Measurements from ENCODE around the gene PLEKHG4B. TPM values are rescaled to one million over a fixed set of nuclear protein-coding genes. Genes with fewer than 3 reads are reported as not detected.

The PLEKHG4B gene
- total RNA-seq, 2 donors from 2014 or later = 0.05 to 0.17 TPM

- TF ChIP-seq CTCF (IDR thresholded peaks at IDR 0.05) = no peak
- H3K9me3 ChIP-seq = no peaks in the 10 kb centered on the region
- H3K27ac ChIP-seq = no peak overlapping the region
- no peak overlapping the region for H3K4me3 ChIP-seq
- H3K9ac ChIP-seq (ENCODE audit: low read depth in 2 of 2, low read length in 2 of 2) = no peak overlapping the region
- no peaks in the 10 kb centered on the region for H3K27me3 ChIP-seq
- H3K36me3 ChIP-seq = no peaks in the 10 kb centered on the region
- H3K4me1 ChIP-seq = no peaks in the 10 kb centered on the region
- no peak for DNase-seq
- intact Hi-C loops (cut with DNase I) = no loop called here
Measured at GRCh38 chr5:167982-168660, 76.2 kb downstream of the PLEKHG4B start.

GRCh38 chr5:169071-169727 lies 77.2 kb downstream of the PLEKHG4B start:
- Histone ChIP-seq H3K27me3 (no peaks in the 10 kb centered on the region), H3K4me1 (no peaks in the 10 kb centered on the region), H3K36me3 (no peaks in the 10 kb centered on the region), H3K27ac (no peak overlapping the region), H3K9ac (ENCODE audit: low read depth in 2 of 2, low read length in 2 of 2) (peak overlapping the region in 1 of 2 donors; percentile 24), H3K9me3 (no peaks in the 10 kb centered on the region), H3K4me3 (no peak overlapping the region)
- no peak for DNase-seq
- no peak for TF ChIP-seq CTCF (IDR thresholded peaks at IDR 0.05)
- intact Hi-C loops (cut with DNase I) = no loop called here

- no peak for DNase-seq
- intact Hi-C loops (cut with DNase I) = no loop called here
- Histone ChIP-seq H3K36me3 (no peaks in the 10 kb centered on the region), H3K9ac (ENCODE audit: low read depth in 2 of 2, low read length in 2 of 2) (peak overlapping the region in 1 of 2 donors; percentile 24), H3K4me1 (no peaks in the 10 kb centered on the region), H3K4me3 (no peak overlapping the region), H3K27ac (no peak overlapping the region), H3K27me3 (no peaks in the 10 kb centered on the region), H3K9me3 (no peaks in the 10 kb centered on the region)
- TF ChIP-seq CTCF (IDR thresholded peaks at IDR 0.05) = no peak
Measured at GRCh38 chr5:169728-170094, 77.7 kb downstream of the PLEKHG4B start.

- TF ChIP-seq CTCF (IDR thresholded peaks at IDR 0.05) = no peak
- H3K9ac ChIP-seq (ENCODE audit: low read depth in 2 of 2, low read length in 2 of 2) = no peak overlapping the region
- H3K27me3 ChIP-seq = no peaks in the 10 kb centered on the region
- no peaks in the 10 kb centered on the region for H3K4me1 ChIP-seq
- no peak overlapping the region for H3K4me3 ChIP-seq
- no peaks in the 10 kb centered on the region for H3K36me3 ChIP-seq
- no peaks in the 10 kb centered on the region for H3K9me3 ChIP-seq
- intact Hi-C loops (cut with DNase I) = no loop called here
- DNase-seq = no peak
- H3K27ac ChIP-seq = no peak overlapping the region
Measured at GRCh38 chr5:170971-171800, 79.2 kb downstream of the PLEKHG4B start.

- intact Hi-C loops (cut with DNase I) = no loop called here
- Histone ChIP-seq H3K36me3 (no peaks in the 10 kb centered on the region), H3K9ac (ENCODE audit: low read depth in 2 of 2, low read length in 2 of 2) (no peak overlapping the region), H3K9me3 (no peaks in the 10 kb centered on the region), H3K4me3 (no peak overlapping the region), H3K27ac (no peak overlapping the region), H3K4me1 (no peaks in the 10 kb centered on the region), H3K27me3 (no peaks in the 10 kb centered on the region)
- no peak for DNase-seq
- no peak for TF ChIP-seq CTCF (IDR thresholded peaks at IDR 0.05)
Measured at GRCh38 chr5:171801-172331, 79.9 kb downstream of the PLEKHG4B start.

Data from colonic mucosa (tissue), 4 donors.